K562 (cell line): Measurements from ENCODE around the gene GDF15. TPM values are rescaled to one million over a fixed set of nuclear protein-coding genes. Genes with fewer than 3 reads are reported as not detected.

Source experiments
- CBX3 ChIP-seq, 2 experiments: IDR thresholded peaks; 1 replicate in 1 of 2; 2 replicates in 1 of 2; pipeline ENCODE4 v1.6.1; 2012; ENCODE audit warnings: inconsistent platforms in 2 of 2, low read length in 2 of 2, borderline replicate concordance in 1 of 2, control low read depth in 1 of 2
- CEBPG ChIP-seq, 3 experiments: fragments of 200-800 bp in 1 of 3; sonication (Bioruptor generic) in 1 of 3; sonication (generic) in 1 of 3; formaldehyde crosslinking in 1 of 3; IDR thresholded peaks in 2 of 3; conservative IDR thresholded peaks in 1 of 3; 2 replicates each; pipeline versions ENCODE4 v1.6.1 to v1.8.0; 2016 to 2022; ENCODE audit warnings: missing compliant biosample characterization in 2 of 3, missing genetic modification characterization in 2 of 3, mild to moderate bottlenecking in 1 of 3, missing genetic modification reagents in 1 of 3
- HNRNPL ChIP-seq: fragments of 200-400 bp; formaldehyde crosslinking; IDR thresholded peaks from 2 replicates; pipeline ENCODE4 v1.6.1; 2017; ENCODE audit warnings: low read depth, mild to moderate bottlenecking, low read length
- HSF4 ChIP-seq: fragments of 250-450 bp; sonication (Bioruptor Pico); IDR thresholded peaks from 2 replicates; pipeline ENCODE4 v2.1.2; 2022; ENCODE audit warnings: mild to moderate bottlenecking, moderate library complexity, borderline replicate concordance
- JUNB ChIP-seq: fragments of 450-650 bp; formaldehyde crosslinking; conservative IDR thresholded peaks from 2 replicates; pipeline ENCODE4 v1.4.0; 2020; ENCODE audit warnings: mild to moderate bottlenecking
- LCOR ChIP-seq: sonication (generic); formaldehyde crosslinking; IDR thresholded peaks from 2 replicates; pipeline ENCODE4 v1.8.0; 2022; ENCODE audit warnings: mild to moderate bottlenecking, missing genetic modification reagents
- MYC ChIP-seq, 2 experiments: fragments of 250-450 bp in 1 of 2; sonication (Bioruptor Pico) in 1 of 2; IDR thresholded peaks; 2 replicates each; pipeline versions ENCODE4 v1.5.1 to v1.6.1; 2012 to 2021; ENCODE audit warnings: low read depth in 2 of 2, borderline replicate concordance in 1 of 2, improper control_type of control experiment in 1 of 2, low read length in 1 of 2, mild to moderate bottlenecking in 1 of 2, moderate library complexity in 1 of 2
- NKRF ChIP-seq: fragments of 450-650 bp; IDR thresholded peaks from 2 replicates; pipeline ENCODE4 v1.6.1; 2016; ENCODE audit warnings: borderline replicate concordance
- POLR2AphosphoS2 ChIP-seq: IDR thresholded peaks from 2 replicates; pipeline ENCODE4 v1.6.1; 2012; ENCODE audit warnings: low read length, improper control_type of control experiment
- PYGO2 ChIP-seq: fragments of 450-650 bp; IDR thresholded peaks from 2 replicates; pipeline ENCODE4 v1.6.1; 2016; ENCODE audit warnings: mild to moderate bottlenecking, missing genetic modification characterization, moderate library complexity, missing compliant biosample characterization
- RHOXF2B ChIP-seq: fragments of 250-450 bp; sonication (Bioruptor Pico); conservative IDR thresholded peaks from 2 replicates; pipeline ENCODE4 v1.5.1; 2021
- TCF15 ChIP-seq: fragments of 250-450 bp; sonication (Bioruptor Pico); IDR thresholded peaks from 2 replicates; pipeline ENCODE4 v1.8.0; 2022; ENCODE audit warnings: moderate library complexity, mild to moderate bottlenecking, inconsistent platforms
- TSC22D4 ChIP-seq: fragments of 450-650 bp; IDR thresholded peaks from 2 replicates; pipeline ENCODE4 v1.6.1; 2016; ENCODE audit warnings: missing genetic modification characterization, missing biosample characterization, control low read depth
- ZBTB1 ChIP-seq: sonication (generic); formaldehyde crosslinking; IDR thresholded peaks from 2 replicates; pipeline ENCODE4 v1.8.1; 2023; ENCODE audit warnings: missing genetic modification reagents, low read depth, mild to moderate bottlenecking, borderline replicate concordance
- ZBTB26 ChIP-seq: fragments of 450-650 bp; formaldehyde crosslinking; IDR thresholded peaks from 2 replicates; pipeline ENCODE4 v1.4.0; 2022; ENCODE audit warnings: missing genetic modification characterization
- ZBTB49 ChIP-seq: sonication (generic); formaldehyde crosslinking; IDR thresholded peaks from 2 replicates; pipeline ENCODE4 v1.8.0; 2022; ENCODE audit warnings: missing genetic modification reagents, mild to moderate bottlenecking, borderline replicate concordance
- ZFPM2 ChIP-seq: fragments of 250-450 bp; sonication (Bioruptor Pico); IDR thresholded peaks from 2 replicates; pipeline ENCODE4 v1.5.1; 2022; ENCODE audit warnings: mild to moderate bottlenecking
- ZNF263 ChIP-seq: sonication (generic); formaldehyde crosslinking; IDR thresholded peaks from 2 replicates; pipeline ENCODE4 v1.8.0; 2022; ENCODE audit warnings: mild to moderate bottlenecking, missing genetic modification reagents, borderline replicate concordance
- ZNF311 ChIP-seq: fragments of 250-450 bp; sonication (Bioruptor Pico); IDR thresholded peaks from 2 replicates; pipeline ENCODE4 v1.4.0; 2020; ENCODE audit warnings: mild to moderate bottlenecking, moderate library complexity
- ZNF384 ChIP-seq: IDR thresholded peaks from 2 replicates; pipeline ENCODE4 v1.6.1; 2012; ENCODE audit warnings: low read depth, low read length, improper control_type of control experiment
- polyA plus RNA-seq, 8 experiments: library from polyadenylated mRNA; depleted of rRNA in 4 of 8; stranded (reverse) in 5 of 8; unstranded in 3 of 8; fragments of >200 nt; fragmentation: Nextera tagmentation in 2 of 8; fragmentation: Illumina TruSeq in 1 of 8; extraction: Ambion mirVana in 2 of 8; extraction: Trizol in 1 of 8; gene quantifications; 2 replicates each; pipeline versions ENCODE4 v1.2.1 to v1.2.3, GENCODE V29; 2011 to 2014; ENCODE audit warnings: inconsistent platforms in 1 of 8, missing spikeins in 1 of 8
- total RNA-seq, 7 experiments: library from RNA; depleted of rRNA in 6 of 7; stranded (reverse); fragments of >200 nt in 6 of 7; fragmentation: Illumina TruSeq in 2 of 7; extraction: Trizol in 2 of 7; gene quantifications; 2 replicates each; pipeline versions ENCODE4 v1.2.1 to v1.2.3, GENCODE V29; 2011 to 2021; ENCODE audit warnings: low replicate concordance in 1 of 7

GDF15 gene
- total and polyA plus RNA-seq, 9 of the 15 experiments (the other 6 are each of a cell fraction or from before 2014, with no cell fraction given) = 2.3 to 82.4 (median 12.5) TPM

GRCh38 chr19:18388100-18388959, 2.4 kb downstream of the GDF15 start (continued):
- TF ChIP-seq NKRF = peak; percentile 37; the same call in 1 of the 2 replicates
- TF ChIP-seq ZBTB1 (CRISPR knock-in tag) = peak; percentile 81
- 0 out of 2 replicates have a peak, but pooled peaks have one; percentile 20 for TF ChIP-seq ZBTB49 (CRISPR knock-in tag)
- peak in 1 of 2 experiments; percentile 91; a peak in 1 of 3 replicates for TF ChIP-seq CBX3 (IDR thresholded peaks at IDR 0.05; ENCODE audit: borderline replicate concordance in 1 of 2, low read length in 2 of 2)
- TF ChIP-seq CEBPG (CRISPR knock-in tag; IDR thresholded peaks at IDR 0.05) = 0 out of 2 replicates have a peak, but pooled peaks have one; percentile 28
- no peak for TF ChIP-seq CEBPG (tag; conservative IDR thresholded peaks at IDR 0.05 in 1 of 2, IDR thresholded peaks at IDR 0.05 in 1 of 2)
- TF ChIP-seq PYGO2 (tag) = no peak
- TF ChIP-seq ZFPM2 = no peak
- peak; percentile 64; the same call in 1 of the 2 replicates for TF ChIP-seq POLR2AphosphoS2
- TF ChIP-seq ZNF311 (CRISPR knock-in tag) = no peak
- TF ChIP-seq ZNF384 = peak; percentile 54; the same call in 1 of the 2 replicates
- no peak for TF ChIP-seq HSF4 (CRISPR knock-in tag)
- no peak for TF ChIP-seq ZBTB26 (CRISPR knock-in tag)
- TF ChIP-seq MYC (IDR thresholded peaks at IDR 0.05; ENCODE audit: low read depth, low read length) = peak; percentile 95
- TF ChIP-seq MYC (CRISPR knock-in tag; IDR thresholded peaks at IDR 0.05; ENCODE audit: borderline replicate concordance, low read depth) = peak; percentile 34; the same call in 1 of the 2 replicates
- TF ChIP-seq JUNB = no peak
- no peak for TF ChIP-seq TSC22D4 (tag)
- TF ChIP-seq HNRNPL = peak; percentile 94
- TF ChIP-seq ZNF263 (CRISPR knock-in tag) = peak; percentile 73
- TF ChIP-seq RHOXF2B (CRISPR knock-in tag) = no peak
- TF ChIP-seq TCF15 (CRISPR knock-in tag) = no peak
- TF ChIP-seq LCOR (CRISPR knock-in tag) = peak; percentile 86
